Lower lobe of right lung (tissue), 2 donors: Measurements from ENCODE around the gene CTSE. TPM values are rescaled to one million over a fixed set of nuclear protein-coding genes. Genes with fewer than 3 reads are reported as not detected.

Experiments
- ATAC-seq, 2 donors: fragments of 200-7000 bp; cut with Tn5 transposase; one replicate each; pipeline ENCODE4 v1.9.1; 2020 to 2022; ENCODE audit warnings: mild to moderate bottlenecking in 2 of 2, moderate library complexity in 2 of 2
- DNase-seq: peaks from one replicate; pipeline ENCODE4 v3.0.0-alpha.2; 2020
- H3K27ac ChIP-seq: fragments of 200-600 bp; one replicate; pipeline ENCODE4 v1.8.0; 2022
- H3K27me3 ChIP-seq: fragments of 200-600 bp; one replicate; pipeline ENCODE4 v1.8.0; 2022; ENCODE audit warnings: low read depth
- H3K36me3 ChIP-seq: fragments of 200-600 bp; one replicate; pipeline ENCODE4 v1.8.0; 2022; ENCODE audit warnings: mild to moderate bottlenecking
- H3K4me1 ChIP-seq: fragments of 200-600 bp; one replicate; pipeline ENCODE4 v1.8.0; 2022
- H3K4me3 ChIP-seq: fragments of 200-600 bp; one replicate; pipeline ENCODE4 v1.8.0; 2022; ENCODE audit warnings: mild to moderate bottlenecking
- H3K9me3 ChIP-seq: fragments of 200-600 bp; one replicate; pipeline ENCODE4 v1.8.0; 2022
- CTCF ChIP-seq: fragments of 200-600 bp; IDR thresholded peaks from one replicate; pipeline ENCODE4 v1.8.0; 2022; ENCODE audit warnings: antibody characterized with exemption, mild to moderate bottlenecking
- intact Hi-C: fragments of 100-400 bp; cut with DNase I; formaldehyde crosslinking; loops from one replicate; pipeline ENCODE4 v1.11.0; 2022
- total RNA-seq: library from RNA; stranded (reverse); fragmentation: NEBNext Ultra II Directional; extraction: Animal tissue kit (Norgen Biotek cat#: 25700); gene quantifications from one replicate; pipeline ENCODE4 v1.2.1, GENCODE V29; 2021
- donor health status: DM: no; HTN: yes; CAD: no; lungs with severe emphysema.

The CTSE gene
- total RNA-seq, 1 donor from 2014 or later = 63.6 TPM

GRCh38 chr1:205973377-205974232, 50.1 kb downstream of the CTSE start:
- Histone ChIP-seq H3K9me3 (no peaks in the 10 kb centered on the region), H3K27me3 (no peaks in the 10 kb centered on the region), H3K4me1 (peaks cover 6% of the 10 kb centered on the region), H3K4me3 (no peak overlapping the region), H3K27ac (no peak overlapping the region), H3K36me3 (no peaks in the 10 kb centered on the region)
- DNase-seq (no peak), ATAC-seq (no peak)
- intact Hi-C loops = loop anchor here (10.0 kb wide), 1 partner anchor 179 kb away; no protein-coding TSS in a partner anchor
- TF ChIP-seq CTCF = no peak

GRCh38 chr1:205972491-205973168, 51.1 kb downstream of the CTSE start:
- no peak for DNase-seq
- Histone ChIP-seq H3K9me3 (no peaks in the 10 kb centered on the region), H3K36me3 (no peaks in the 10 kb centered on the region), H3K27me3 (no peaks in the 10 kb centered on the region), H3K4me3 (no peak overlapping the region), H3K4me1 (peaks cover 6% of the 10 kb centered on the region), H3K27ac (no peak overlapping the region)
- ATAC-seq = peak in 1 of 2 donors; percentile 14
- TF ChIP-seq CTCF = no peak
- intact Hi-C loops = loop anchor here (10.0 kb wide), 1 partner anchor 178 kb away; no protein-coding TSS in a partner anchor

- no peaks in the 10 kb centered on the region for H3K9me3 ChIP-seq
- peaks cover 5% of the 10 kb centered on the region for H3K4me1 ChIP-seq
- DNase-seq (no peak), ATAC-seq (no peak)
- H3K27me3 ChIP-seq = no peaks in the 10 kb centered on the region
- TF ChIP-seq CTCF = no peak
- intact Hi-C loops = loop anchor here (10.0 kb wide), 1 partner anchor 177 kb away; no protein-coding TSS in a partner anchor
- no peak overlapping the region for H3K27ac ChIP-seq
- H3K4me3 ChIP-seq = no peak overlapping the region
- no peaks in the 10 kb centered on the region for H3K36me3 ChIP-seq
These were observed 51.6 kb downstream of the CTSE start for GRCh38 chr1:205972081-205972480.

GRCh38 chr1:205971082-205971481, 52.6 kb downstream of the CTSE start:
- H3K27ac ChIP-seq = no peak overlapping the region
- no peak for ATAC-seq
- no peaks in the 10 kb centered on the region for H3K36me3 ChIP-seq
- no peak overlapping the region for H3K4me3 ChIP-seq
- TF ChIP-seq CTCF = no peak
- no peak for DNase-seq
- H3K27me3 ChIP-seq = no peaks in the 10 kb centered on the region
- no peaks in the 10 kb centered on the region for H3K4me1 ChIP-seq
- no peaks in the 10 kb centered on the region for H3K9me3 ChIP-seq
- intact Hi-C loops = loop anchor here (10.0 kb wide), 1 partner anchor 176 kb away; no protein-coding TSS in a partner anchor

- no peaks in the 10 kb centered on the region for H3K9me3 ChIP-seq
- no peak for DNase-seq
- H3K27me3 ChIP-seq = no peaks in the 10 kb centered on the region
- no peaks in the 10 kb centered on the region for H3K36me3 ChIP-seq
- H3K27ac ChIP-seq = no peak overlapping the region
- no peak overlapping the region for H3K4me3 ChIP-seq
- no peak for ATAC-seq
- no peaks in the 10 kb centered on the region for H3K4me1 ChIP-seq
- TF ChIP-seq CTCF = no peak
- intact Hi-C loops = loop anchor here (10.0 kb wide), 1 partner anchor 176 kb away; no protein-coding TSS in a partner anchor
These were observed 53.2 kb downstream of the CTSE start for GRCh38 chr1:205970486-205970885.
